ENCODE measurements around the gene ZGPAT. TPM values are rescaled to one million over a fixed set of nuclear protein-coding genes. Genes with fewer than 3 reads are reported as not detected.

The ZGPAT gene
- total RNA-seq, 1 experiment from 2014 or later: 35.8 TPM

- in situ Hi-C loops (cut with HindIII; ENCODE audit: low pct_unique_long_range_greater_than_20kb, low sequenced_read_pairs) (no loop called here), intact Hi-C loops (cut with micrococcal nuclease; ENCODE audit: unreplicated experiment) (no loop called here)
- Histone ChIP-seq H3K36me3 (ENCODE audit: control insufficient read depth, insufficient read depth, low read length) (no peaks in the 10 kb centered on the region), H3K27me3 (ENCODE audit: control insufficient read depth, insufficient read depth, low read length) (no peaks in the 10 kb centered on the region), H3K4me3 (ENCODE audit: low read depth in 2 of 2, low read length in 2 of 2) (no peak overlapping the region), H3K27ac (ENCODE audit: low read length) (no peak overlapping the region), H3K9me3 (ENCODE audit: control insufficient read depth, insufficient read depth, low read depth, low read length) (no peaks in the 10 kb centered on the region), H3K4me1 (ENCODE audit: control insufficient read depth, insufficient read depth, low read length) (peaks cover 5% of the 10 kb centered on the region)
- ChIA-PET POLR2A (interaction anchor here (0.6 kb wide), 1 partner anchor 94 kb away, joined by 5 read pairs; no protein-coding TSS in a partner anchor), CTCF (no interaction called here)
- DNase-seq (ENCODE audit: low read depth, low spot score) (no peak), ATAC-seq (no peak)
- BruUV-seq (replicated peaks): no TSS peak
- TF ChIP-seq POLR2AphosphoS5 (IDR thresholded peaks at IDR 0.05; ENCODE audit: low read depth, low read length): no peak
- TF ChIP-seq SIN3A (IDR thresholded peaks at IDR 0.05; ENCODE audit: borderline replicate concordance, insufficient read depth, low read depth, low read length): no peak
- TF ChIP-seq TCF7L2 (IDR thresholded peaks at IDR 0.05; ENCODE audit: low read depth, low read length): no peak
- TF ChIP-seq REST (IDR thresholded peaks at IDR 0.05; ENCODE audit: insufficient read depth in 1 of 2, low read depth in 2 of 2, low read length in 1 of 2): no peak
- TF ChIP-seq CTCF (IDR thresholded peaks at IDR 0.05): no peak
Measured at GRCh38 chr20:63777614-63778013, 69.8 kb downstream of the ZGPAT start.

- no peaks in the 10 kb centered on the region for H3K36me3 ChIP-seq (ENCODE audit: control insufficient read depth, insufficient read depth, low read length)
- ATAC-seq (peak; percentile 56), DNase-seq (ENCODE audit: low read depth, low spot score) (no peak)
- peaks cover under 1% of the 10 kb centered on the region for H3K4me1 ChIP-seq (ENCODE audit: control insufficient read depth, insufficient read depth, low read length)
- no peak overlapping the region for H3K27ac ChIP-seq (ENCODE audit: low read length)
- in situ Hi-C loops (cut with HindIII; ENCODE audit: low pct_unique_long_range_greater_than_20kb, low sequenced_read_pairs) (no loop called here), intact Hi-C loops (cut with micrococcal nuclease; ENCODE audit: unreplicated experiment) (no loop called here)
- POLR2A ChIA-PET: interaction anchor here (0.6 to 0.8 kb wide), 2 partner anchors 15 to 93 kb away, joined by 5 to 6 read pairs; no protein-coding TSS in a partner anchor
- CTCF ChIA-PET: no interaction called here
- no peaks in the 10 kb centered on the region for H3K9me3 ChIP-seq (ENCODE audit: control insufficient read depth, insufficient read depth, low read depth, low read length)
- no peak overlapping the region for H3K4me3 ChIP-seq (ENCODE audit: low read depth in 2 of 2, low read length in 2 of 2)
- BruUV-seq (replicated peaks): no TSS peak
- no peak for TF ChIP-seq POLR2AphosphoS5 (IDR thresholded peaks at IDR 0.05; ENCODE audit: low read depth, low read length)
- TF ChIP-seq REST (IDR thresholded peaks at IDR 0.05; ENCODE audit: insufficient read depth in 1 of 2, low read depth in 2 of 2, low read length in 1 of 2): no peak
- TF ChIP-seq SIN3A (IDR thresholded peaks at IDR 0.05; ENCODE audit: borderline replicate concordance, insufficient read depth, low read depth, low read length): no peak
- no peak for TF ChIP-seq TCF7L2 (IDR thresholded peaks at IDR 0.05; ENCODE audit: low read depth, low read length)
- no peak for TF ChIP-seq CTCF (IDR thresholded peaks at IDR 0.05)
- no peaks in the 10 kb centered on the region for H3K27me3 ChIP-seq (ENCODE audit: control insufficient read depth, insufficient read depth, low read length)
Measured at GRCh38 chr20:63778034-63778752, 70.4 kb downstream of the ZGPAT start.

Data from Panc1 (cell line).